Lower leg skin (tissue), 4 donors: ENCODE data around the gene LGR6. TPM values are rescaled to one million over a fixed set of nuclear protein-coding genes. Genes with fewer than 3 reads are reported as not detected.

Experiments used
- DNase-seq, 2 donors: peaks; one replicate each; pipeline ENCODE4 v3.0.0-alpha.2; 2019; ENCODE audit warnings: low spot score in 2 of 2
- H3K4me3 ChIP-seq: fragments of 200-600 bp; sonication (generic); 2 replicates; pipeline ENCODE4 v1.5.1; 2017; ENCODE audit warnings: mild to moderate bottlenecking, low read depth; ENCODE audit not compliant: poor library complexity, severe bottlenecking
- CTCF ChIP-seq, 3 donors: fragments of 450-650 bp; IDR thresholded peaks; one replicate each; pipeline ENCODE4 v1.5.1; 2016; ENCODE audit warnings: antibody characterized with exemption in 3 of 3, mild to moderate bottlenecking in 3 of 3, moderate library complexity in 2 of 3
- POLR2A ChIP-seq, 2 donors: fragments of 450-650 bp; IDR thresholded peaks; one replicate each; pipeline ENCODE4 v1.6.1; 2016 to 2017; ENCODE audit warnings: antibody characterized with exemption in 2 of 2, mild to moderate bottlenecking in 1 of 2, moderate library complexity in 1 of 2
- WGBS, 2 donors: methylation state at CpG; one replicate each; pipeline ENCODE4 v1.1.5; 2018; 5-methylcytosine and 5-hydroxymethylcytosine counted together
- intact Hi-C: fragments of 100-400 bp; cut with DNase I; formaldehyde crosslinking; loops from one replicate; pipeline ENCODE4 v1.15.0; 2023; ENCODE audit warnings: low total_unique reads
- total RNA-seq, 4 donors: library from RNA; depleted of rRNA; stranded (reverse); fragments of >200 nt; gene quantifications; one replicate each; pipeline ENCODE4 v1.1.0, GENCODE V29; 2016

The LGR6 gene
- total RNA-seq, 4 donors from 2014 or later, result 0.39 to 4.4 (median 1.8) TPM

- no peak for DNase-seq
- intact Hi-C loops, result no loop called here
- WGBS, 2 donors, result 68 to 72% methylated on average over 4 of the region's 4 CpGs
- H3K4me3 ChIP-seq, result no peak overlapping the region
- TF ChIP-seq POLR2A (IDR thresholded peaks at IDR 0.05), result no peak
- no peak for TF ChIP-seq CTCF (IDR thresholded peaks at IDR 0.05)
Measured at GRCh38 chr1:202365092-202365815, 171.7 kb downstream of the LGR6 start.

GRCh38 chr1:202367271-202367670, 173.7 kb downstream of the LGR6 start:
- intact Hi-C loops, result no loop called here
- no peak overlapping the region for H3K4me3 ChIP-seq
- TF ChIP-seq CTCF (IDR thresholded peaks at IDR 0.05) (no peak), POLR2A (IDR thresholded peaks at IDR 0.05) (no peak)
- no peak for DNase-seq
- 61 to 71% methylated on average over 1 of the region's 1 CpG for WGBS, 2 donors

Other genes with a start within 250 kb of the LGR6 start
- gene LMOD1, start 247.3 kb upstream of the LGR6 start, total RNA-seq, result 10 to 100 TPM; 11.2 to 56.7 (median 23.4) TPM
- 10 to 100 TPM; 18.7 to 22.4 (median 20.2) TPM for gene TIMM17A, start 238.3 kb upstream of the LGR6 start, total RNA-seq
- gene RNPEP, start 211.2 kb upstream of the LGR6 start, total RNA-seq, result 100 to 1,000 TPM in 1 of 4 donors, 10 to 100 TPM in 3; 46.2 to 111 (median 85.3) TPM
- 10 to 100 TPM in 3 of 4 donors, 1 to 10 TPM in 1; 9.8 to 36.4 (median 31.2) TPM for gene ELF3, start 183.2 kb upstream of the LGR6 start, total RNA-seq
- gene GPR37L1, start 70.9 kb upstream of the LGR6 start, total RNA-seq, result under 1 TPM in 2 of 4 donors, not detected in 2; 0.02 to 0.06 TPM
- 10 to 100 TPM; 36.5 to 68.4 (median 41.3) TPM for gene ARL8A, start 49.1 kb upstream of the LGR6 start, total RNA-seq
- gene PTPN7, start 33.2 kb upstream of the LGR6 start, total RNA-seq, result 1 to 10 TPM; 1.6 to 2.4 (median 2.2) TPM
- gene UBE2T, start 148.1 kb downstream of the LGR6 start, total RNA-seq, result 1 to 10 TPM; 1.2 to 3.5 (median 2.8) TPM
- gene PPP1R12B, start 154.9 kb downstream of the LGR6 start, total RNA-seq, result 10 to 100 TPM; 14.6 to 50.8 (median 30.6) TPM